Measurements from ENCODE around the gene PLET1.

The PLET1 gene

GRCh38 chr11:112227471-112227870, 33.2 kb downstream of the PLET1 start:
- TF ChIP-seq CTCF (IDR thresholded peaks at IDR 0.05; ENCODE audit: borderline replicate concordance, control extremely low read depth, extremely low read depth, insufficient read depth, missing control alignments): no peak
- no peak for DNase-seq (ENCODE audit: low spot score)
- in situ Hi-C loops (cut with MboI; ENCODE audit: low sequenced_read_pairs, unreplicated experiment): no loop called here

GRCh38 chr11:112226831-112227401, 33.7 kb downstream of the PLET1 start:
- DNase-seq (ENCODE audit: low spot score): no peak
- in situ Hi-C loops (cut with MboI; ENCODE audit: low sequenced_read_pairs, unreplicated experiment): no loop called here
- TF ChIP-seq CTCF (IDR thresholded peaks at IDR 0.05; ENCODE audit: borderline replicate concordance, control extremely low read depth, extremely low read depth, insufficient read depth, missing control alignments): no peak

- DNase-seq (ENCODE audit: low spot score): peak; percentile 95
- TF ChIP-seq CTCF (IDR thresholded peaks at IDR 0.05; ENCODE audit: borderline replicate concordance, control extremely low read depth, extremely low read depth, insufficient read depth, missing control alignments): no peak
- in situ Hi-C loops (cut with MboI; ENCODE audit: low sequenced_read_pairs, unreplicated experiment): no loop called here
Observed at GRCh38 chr11:112226062-112226830, 34.4 kb downstream of the PLET1 start, which contains the start of gene PTS. Gene PTS (plus strand): TSS chr11:112226428. CDS start chr11:112226444, 16 bp downstream.

GRCh38 chr11:112225753-112226061, 35.0 kb downstream of the PLET1 start:
- in situ Hi-C loops (cut with MboI; ENCODE audit: low sequenced_read_pairs, unreplicated experiment): no loop called here
- DNase-seq (ENCODE audit: low spot score): no peak
- TF ChIP-seq CTCF (IDR thresholded peaks at IDR 0.05; ENCODE audit: borderline replicate concordance, control extremely low read depth, extremely low read depth, insufficient read depth, missing control alignments): no peak

GRCh38 chr11:112223754-112224532, 36.7 kb downstream of the PLET1 start:
- no peak for TF ChIP-seq CTCF (IDR thresholded peaks at IDR 0.05; ENCODE audit: borderline replicate concordance, control extremely low read depth, extremely low read depth, insufficient read depth, missing control alignments)
- no peak for DNase-seq (ENCODE audit: low spot score)
- in situ Hi-C loops (cut with MboI; ENCODE audit: low sequenced_read_pairs, unreplicated experiment): loop anchor here (5.0 kb wide), 1 partner anchor 53 kb away; no protein-coding TSS in a partner anchor

- in situ Hi-C loops (cut with MboI; ENCODE audit: low sequenced_read_pairs, unreplicated experiment): loop anchor here (5.0 kb wide), 1 partner anchor 54 kb away; no protein-coding TSS in a partner anchor
- no peak for TF ChIP-seq CTCF (IDR thresholded peaks at IDR 0.05; ENCODE audit: borderline replicate concordance, control extremely low read depth, extremely low read depth, insufficient read depth, missing control alignments)
- no peak for DNase-seq (ENCODE audit: low spot score)
Observed at GRCh38 chr11:112223121-112223520, 37.5 kb downstream of the PLET1 start.

Measured in GM13976 (cell line).